SKM-1 (cell line): ENCODE data around the gene YWHAB.
"Not testable (repeated sequence)": the region's sequence is repeated elsewhere in the genome, so short reads cannot be mapped to it uniquely, and the experiment has no call there.

Experiments used
- DNase-seq: peaks from one replicate; lab custom pipeline; 2025; ENCODE audit not compliant: unreplicated experiment; lab: John Stamatoyannopoulos, UW

Gene YWHAB

DNA sequence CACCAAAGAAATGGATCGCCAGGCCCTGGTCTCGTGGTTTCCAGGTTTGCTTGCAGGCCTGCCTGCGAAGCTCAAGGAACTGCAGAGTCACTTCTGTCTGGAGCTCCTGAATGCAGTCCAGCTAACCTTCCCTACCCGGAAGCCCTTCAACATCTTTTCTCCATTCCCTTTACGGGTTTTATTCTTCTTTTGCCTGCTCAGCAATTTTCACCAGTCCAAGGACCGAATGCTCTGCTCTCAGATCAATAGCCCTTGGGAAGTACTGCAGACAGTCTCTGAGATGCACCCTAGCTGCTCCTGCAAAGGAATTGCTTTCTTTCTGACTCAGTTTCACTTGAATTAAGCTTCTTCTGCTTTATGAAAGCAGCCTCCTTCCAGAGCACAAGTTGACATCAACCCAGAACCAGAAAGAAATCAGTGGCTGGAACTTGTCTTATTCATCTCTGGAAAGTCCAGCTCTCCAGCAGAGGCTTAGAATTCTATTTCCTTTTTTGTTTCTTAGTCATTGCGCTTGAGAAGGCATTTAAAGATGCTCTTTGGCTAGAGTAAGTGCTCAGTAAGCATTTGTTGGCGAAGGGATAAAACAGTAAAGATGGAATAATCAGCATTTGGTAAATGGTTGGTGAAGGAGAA is 18.7 kb upstream of the YWHAB start:
- no peak for DNase-seq

DNA sequence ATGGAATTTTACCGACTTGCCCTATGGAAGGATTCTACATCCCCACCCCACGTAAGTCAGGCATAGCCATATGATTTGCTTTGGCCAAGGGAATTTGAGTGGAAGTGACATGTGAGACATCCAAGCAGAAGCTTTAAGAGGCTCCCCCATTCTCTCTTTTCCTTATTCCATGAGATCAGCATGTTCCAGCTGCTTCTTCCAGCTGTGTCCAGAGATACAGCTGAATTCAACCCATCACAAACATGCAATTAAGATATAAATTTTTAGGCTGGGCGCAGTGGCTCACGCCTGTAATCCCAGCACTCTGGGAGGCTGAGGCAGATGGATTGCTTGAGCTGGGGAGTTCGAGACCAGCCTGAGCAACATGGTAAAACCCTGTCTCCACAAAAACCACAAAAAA is 16.0 kb upstream of the YWHAB start:
- DNase-seq = no peak

DNA sequence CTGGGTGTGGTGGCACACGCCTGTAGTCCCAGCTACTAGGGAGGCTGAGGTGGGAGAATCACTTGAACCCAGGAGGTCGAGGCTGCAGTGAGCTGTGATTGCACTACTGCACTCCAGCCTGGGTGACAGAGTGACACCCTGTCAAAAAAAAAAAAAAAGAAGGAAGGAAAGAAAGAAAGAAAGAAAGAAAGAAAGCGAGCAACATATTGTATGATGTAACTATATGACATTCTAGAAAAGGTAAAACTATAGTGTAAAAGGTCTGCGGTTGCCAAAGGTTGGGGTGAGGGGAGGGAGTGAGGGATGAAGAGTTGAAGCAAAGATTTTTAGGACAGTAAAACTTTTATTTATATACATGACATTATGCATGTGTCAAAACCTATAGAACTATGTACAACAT is 3.1 kb upstream of the YWHAB start:
- not testable (repeated sequence) for DNase-seq

DNA sequence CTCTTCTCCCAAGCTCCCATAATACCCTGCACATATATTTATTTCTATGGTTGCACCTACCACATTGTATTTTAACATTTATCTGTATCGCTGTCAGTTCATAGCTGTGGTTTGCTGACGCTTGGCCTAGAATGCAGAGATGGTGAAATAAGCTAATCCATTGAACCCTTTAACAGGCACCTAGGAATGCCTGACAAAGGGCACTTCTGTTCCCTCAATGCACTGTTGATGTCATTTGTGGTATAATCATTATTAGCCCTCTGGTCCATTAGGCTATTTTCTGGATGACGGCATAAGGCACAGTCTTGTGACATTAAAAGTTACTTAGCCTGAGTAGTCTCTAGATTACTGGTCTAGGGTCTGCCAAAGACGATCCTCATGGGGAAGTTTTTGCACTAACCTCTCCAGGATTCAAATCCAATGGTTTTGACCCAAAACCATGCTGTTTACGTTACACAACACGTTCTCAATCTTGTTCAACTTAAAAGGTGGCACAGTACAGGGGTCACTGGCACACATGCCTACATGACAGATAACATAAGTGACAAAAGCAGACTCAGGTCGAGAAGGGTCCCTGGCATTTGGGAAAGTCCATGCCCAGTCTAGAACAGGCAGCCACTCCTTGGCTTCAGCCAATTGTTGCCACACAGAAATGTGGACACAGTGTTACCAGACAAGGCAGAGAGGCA is 2.1 kb upstream of the YWHAB start:
- DNase-seq = no peak

DNA sequence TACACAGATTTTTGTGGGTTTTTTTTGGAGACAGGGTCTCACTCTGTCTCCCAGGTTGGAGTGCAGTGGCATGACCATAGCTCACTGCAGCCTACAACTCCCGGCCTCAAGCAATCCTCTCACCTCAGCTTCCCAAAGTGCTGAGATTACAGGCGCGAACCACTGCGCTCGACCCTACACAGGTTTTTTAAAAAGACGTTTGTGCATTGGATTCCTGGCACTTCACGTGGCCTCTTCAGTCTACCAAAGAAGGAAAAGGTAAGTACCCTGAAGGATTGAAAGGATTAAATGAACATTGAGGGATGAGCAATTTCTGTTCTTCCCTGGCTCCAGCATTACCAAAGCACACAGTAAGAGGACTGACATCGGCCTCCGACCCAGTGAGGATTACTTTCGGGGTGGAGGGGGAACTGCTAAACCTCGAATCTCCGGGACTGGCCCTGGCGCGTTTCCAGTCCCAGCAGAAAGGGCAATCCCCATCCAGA is 556 bp upstream of the YWHAB start:
- DNase-seq = no peak

DNA sequence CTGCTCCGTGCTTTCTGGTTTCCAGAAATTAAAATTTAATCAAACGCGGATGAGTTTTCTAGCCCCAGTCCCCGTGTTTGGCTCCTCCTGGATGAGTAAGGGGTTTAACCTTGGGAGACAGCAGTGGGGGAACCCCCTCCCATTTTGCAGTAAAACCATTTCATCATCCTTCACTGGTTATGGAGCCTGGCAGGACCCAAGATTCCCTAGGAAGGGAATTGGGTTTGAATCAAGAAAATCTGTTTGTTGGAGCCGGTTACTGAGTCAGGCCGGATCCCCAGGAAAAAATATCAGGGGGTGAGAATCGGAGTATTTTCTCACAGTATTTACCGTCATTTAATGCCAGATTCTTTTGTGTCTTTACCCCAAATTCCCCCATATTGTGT is 754 bp downstream of the YWHAB start:
- DNase-seq = no peak

DNA sequence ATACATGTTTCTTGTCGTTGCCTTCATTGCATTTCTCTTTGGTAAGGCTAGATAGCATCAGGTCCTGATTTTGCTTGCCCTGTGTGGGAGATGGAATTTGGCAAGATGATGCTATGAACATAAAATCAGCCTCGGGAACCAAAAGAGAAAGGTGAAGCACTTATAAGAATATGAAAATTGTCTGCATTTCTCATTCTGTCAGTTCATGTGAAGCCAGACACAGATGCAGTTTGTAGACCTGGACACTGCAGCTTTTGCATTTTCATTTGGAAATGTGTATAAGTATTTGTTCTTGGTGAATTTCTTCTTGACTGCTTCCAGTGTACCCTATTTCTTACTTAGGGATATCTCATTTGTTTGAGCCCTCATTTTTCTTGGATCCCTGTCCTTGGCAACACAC is 1.3 kb downstream of the YWHAB start:
- no peak for DNase-seq

DNA sequence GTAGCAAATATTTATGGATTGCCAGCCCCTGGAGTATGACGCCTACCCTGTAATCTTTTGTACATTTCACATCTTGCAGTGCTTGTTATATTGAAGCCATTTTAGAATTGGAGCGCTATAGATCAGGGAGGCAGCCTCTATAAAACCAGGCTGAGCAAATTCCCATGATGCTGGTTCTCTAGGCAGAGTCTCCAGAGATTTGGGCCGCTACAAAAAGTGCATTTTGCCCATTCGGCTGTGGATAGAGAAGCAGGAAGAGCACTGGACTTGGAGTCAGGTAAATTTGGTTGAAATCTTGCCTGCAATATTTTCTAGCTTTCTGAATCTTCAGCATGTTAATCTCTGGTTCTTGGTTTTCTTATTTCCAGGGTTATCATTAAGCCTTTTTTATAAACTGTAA is 2.0 kb downstream of the YWHAB start:
- DNase-seq = no peak

DNA sequence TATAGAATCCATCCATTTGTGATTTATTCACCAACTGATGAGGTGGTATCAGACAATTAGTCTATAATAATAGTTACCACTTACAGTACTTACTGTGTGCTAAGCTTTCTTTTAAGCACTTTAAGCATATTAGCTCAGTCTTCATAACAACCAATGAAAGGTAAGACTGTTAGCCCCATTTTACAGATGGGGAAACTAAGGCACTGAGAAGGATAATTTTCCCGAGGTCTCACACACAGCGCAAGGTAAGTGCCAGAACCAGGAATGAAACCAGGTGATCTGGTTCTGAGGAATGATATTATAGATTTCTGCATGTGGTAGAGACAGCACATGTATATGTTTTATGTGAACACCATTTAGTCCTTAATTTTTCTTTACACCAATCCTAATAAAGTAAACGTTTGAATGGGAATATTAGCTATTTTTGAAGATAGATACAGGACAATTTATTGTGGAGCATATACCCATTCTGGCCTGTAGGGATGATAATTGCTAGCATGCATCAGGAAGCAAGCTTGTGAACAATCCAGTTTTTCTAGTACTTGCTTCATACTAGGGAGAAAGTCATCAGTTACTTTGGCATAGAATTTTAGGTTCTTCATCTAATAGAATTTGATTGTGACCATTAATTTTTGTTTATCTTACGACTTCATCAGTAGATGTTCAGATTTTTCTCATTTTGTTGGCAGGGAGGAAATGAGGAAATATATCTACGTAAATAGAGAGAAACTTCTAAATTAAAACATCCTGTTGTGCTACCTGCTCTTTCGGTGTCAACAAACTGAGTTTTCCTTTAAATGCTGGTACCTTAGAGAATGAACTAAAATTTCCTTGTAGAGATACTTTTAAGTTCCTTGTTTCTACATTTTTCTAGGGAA is 3.0 kb downstream of the YWHAB start:
- DNase-seq = no peak

DNA sequence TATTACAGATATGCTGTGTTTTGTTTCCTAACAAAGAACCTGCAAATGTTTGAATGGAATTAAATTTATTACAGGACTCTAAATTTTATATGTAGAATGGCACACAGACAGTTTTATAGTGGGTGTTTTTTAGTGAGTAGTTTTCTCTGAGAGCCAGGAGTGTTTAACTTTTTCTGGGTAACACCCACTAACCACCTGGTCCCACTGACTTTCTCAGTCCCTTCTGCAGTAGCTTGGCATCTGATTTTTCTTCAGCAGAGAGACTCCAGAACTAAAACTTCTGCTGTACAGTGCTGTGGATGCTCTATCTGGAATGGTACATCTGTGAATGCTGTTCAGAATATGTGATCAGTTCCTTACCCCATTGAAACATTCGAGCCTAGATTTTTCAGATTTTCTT is 6.3 kb downstream of the YWHAB start:
- DNase-seq = no peak

DNA sequence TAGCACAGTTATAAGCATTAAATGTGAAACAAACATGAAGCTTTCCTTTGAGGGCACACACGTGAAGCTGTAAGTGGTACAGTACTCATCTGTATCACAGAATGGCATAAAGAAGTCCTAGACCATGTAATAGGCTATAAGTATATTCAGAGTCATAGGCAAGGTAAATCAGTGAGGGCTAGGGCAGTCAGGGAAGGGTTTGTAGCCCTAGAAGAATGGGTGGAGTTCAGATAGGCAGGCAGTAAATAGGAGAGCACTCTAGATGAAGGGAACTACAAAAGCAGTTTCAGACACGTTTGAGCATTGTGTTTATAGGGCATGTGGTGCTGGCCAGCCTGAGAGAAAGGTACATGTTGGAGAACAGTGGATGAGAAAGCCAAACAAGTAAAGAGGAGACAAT is 9.5 kb downstream of the YWHAB start:
- no peak for DNase-seq

DNA sequence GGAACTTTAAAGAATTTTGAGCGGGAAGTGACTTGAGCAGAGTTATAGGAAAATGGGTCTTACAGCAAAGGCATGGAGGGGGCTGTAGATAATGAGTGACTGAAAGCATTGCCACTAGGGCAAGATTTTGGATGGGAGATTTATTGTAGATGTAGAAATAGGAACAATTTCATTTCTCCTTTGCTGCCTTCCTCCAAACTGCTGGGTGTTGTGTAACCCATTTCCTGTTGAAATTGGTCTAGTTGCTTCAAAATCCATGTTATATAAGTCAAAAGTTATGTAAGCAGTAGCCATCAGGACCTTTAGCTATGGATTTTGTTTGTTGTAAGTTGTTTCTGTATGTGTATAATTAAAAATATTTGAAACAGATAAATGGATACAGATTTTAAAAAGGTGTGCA is 11.1 kb downstream of the YWHAB start:
- peak; percentile 46 for DNase-seq

DNA sequence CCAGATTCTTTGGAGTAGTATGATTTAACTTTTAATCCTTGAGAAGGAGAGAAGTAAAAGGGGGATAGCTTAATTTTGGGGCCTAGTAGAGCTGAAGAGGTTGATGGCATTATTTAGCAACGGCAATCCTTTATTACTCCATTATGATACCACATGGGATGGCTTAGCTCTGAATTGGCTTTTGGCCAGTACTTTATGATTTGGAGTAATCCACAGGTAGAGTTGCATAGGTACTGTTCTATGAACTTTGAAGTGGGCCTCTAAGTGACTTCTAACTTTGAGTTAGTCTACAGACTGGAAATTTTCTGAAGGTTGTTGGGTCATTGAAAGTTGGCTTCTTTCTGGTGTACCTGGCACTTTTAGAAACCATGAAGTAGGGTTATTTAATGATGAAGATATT is 11.6 kb downstream of the YWHAB start:
- no peak for DNase-seq

DNA sequence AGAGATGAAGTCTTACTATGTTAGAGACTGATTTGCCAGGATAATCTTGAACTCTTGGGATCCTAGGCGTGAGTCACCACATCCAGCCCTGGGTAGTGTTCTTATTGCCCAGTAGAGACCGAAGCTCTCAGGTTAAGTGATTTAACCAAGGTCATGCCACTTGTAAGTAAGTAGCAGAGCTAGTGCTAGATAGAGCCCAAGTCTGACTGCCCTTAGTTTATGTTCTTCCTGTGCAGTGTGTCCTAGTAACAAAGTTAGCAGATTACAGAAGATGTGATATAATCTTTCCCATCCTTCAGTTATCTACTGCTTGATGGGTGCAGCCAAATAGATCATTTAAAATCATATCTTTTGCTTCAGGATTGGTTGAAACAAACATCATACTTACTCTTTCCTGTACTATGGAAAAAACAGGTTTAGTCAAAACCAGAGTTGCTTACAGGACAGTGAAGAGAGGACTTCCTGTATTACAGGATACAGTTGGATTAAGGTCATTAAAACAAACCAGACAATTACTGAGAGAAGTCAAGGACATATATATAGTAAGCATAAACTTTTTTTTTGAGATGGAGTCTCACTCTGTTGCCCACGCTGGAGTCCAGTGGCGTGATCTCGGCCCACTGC is 14.8 kb downstream of the YWHAB start:
- no peak for DNase-seq

DNA sequence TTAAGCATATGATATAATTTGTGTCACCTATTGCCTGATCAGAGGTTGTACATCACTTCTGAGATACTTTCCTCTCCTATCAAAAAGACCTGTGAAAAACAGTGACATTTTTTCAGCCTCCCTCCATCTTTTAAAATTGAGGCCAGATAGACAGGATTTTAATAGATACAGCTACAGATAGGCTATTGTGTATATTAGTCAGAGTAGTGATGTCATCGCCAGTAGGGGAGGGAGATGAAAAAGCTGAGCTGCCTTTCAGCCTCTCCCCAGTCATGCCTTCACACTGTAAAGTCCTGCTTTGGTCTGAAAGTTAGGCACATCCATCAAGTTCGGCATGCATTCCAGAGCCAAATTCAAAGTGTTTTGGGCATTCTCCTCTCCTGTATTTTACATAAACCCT is 16.5 kb downstream of the YWHAB start:
- no peak for DNase-seq

DNA sequence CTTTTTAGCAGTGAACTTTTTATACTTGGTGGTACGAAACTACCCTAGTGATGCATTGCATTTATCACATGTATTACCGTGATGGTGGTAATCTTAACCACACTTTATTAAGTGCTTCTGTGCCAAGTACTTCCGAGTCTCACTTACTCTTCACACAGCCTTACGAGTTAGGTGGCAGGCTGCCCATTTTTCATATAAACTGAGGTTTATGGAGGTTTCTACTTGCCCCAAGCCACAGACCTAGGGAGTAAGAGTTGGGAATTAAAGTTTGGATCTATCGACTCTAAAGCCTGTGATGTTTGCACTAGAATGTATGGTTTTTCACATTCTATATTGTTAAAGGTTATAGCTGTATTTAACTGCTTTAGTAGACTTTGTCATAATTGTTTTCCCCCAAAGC is 18.9 kb downstream of the YWHAB start:
- DNase-seq = no peak

DNA sequence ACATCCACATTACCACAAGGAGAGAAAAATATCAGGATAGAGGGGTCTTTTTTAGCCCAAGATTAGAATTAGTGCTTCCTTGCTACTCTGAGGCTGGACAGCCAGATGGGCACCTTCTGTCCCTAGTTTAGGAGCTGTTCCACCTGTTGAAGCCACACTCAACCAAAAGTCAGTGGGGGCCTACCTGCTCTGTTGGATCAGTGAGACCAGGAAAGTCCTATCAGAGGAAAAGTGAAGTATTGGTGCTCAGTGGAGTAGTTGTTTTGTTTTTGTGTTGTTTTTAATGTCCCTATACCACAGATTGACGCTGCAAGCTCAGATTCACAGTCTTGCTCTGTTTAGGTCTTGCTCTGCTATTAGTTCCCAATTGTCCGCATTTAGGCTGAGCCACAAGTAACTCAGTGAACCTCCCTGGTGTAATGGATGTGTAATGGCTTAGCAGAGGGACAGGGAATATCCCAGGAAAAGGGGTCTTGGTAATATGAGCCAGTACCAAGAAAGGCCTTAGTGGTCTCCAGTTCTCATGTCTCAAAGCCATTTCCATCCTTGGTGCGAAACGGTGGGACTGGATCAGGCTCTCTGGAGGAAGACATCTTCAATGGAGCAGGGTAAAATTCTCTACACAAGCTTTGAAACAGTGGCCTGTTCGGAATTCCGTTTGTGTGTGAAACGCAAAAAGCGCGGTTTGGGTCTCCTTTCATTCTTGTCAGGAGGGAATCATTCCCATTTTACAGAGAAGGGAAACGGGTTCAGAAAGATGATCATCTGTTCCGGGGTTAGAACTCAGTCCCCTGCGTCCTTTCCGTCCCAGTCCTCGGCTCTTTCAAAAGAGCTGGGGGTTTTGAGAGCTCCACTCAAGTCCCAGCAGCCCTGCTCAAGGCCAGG is 23.7 kb downstream of the YWHAB start:
- no peak for DNase-seq

DNA sequence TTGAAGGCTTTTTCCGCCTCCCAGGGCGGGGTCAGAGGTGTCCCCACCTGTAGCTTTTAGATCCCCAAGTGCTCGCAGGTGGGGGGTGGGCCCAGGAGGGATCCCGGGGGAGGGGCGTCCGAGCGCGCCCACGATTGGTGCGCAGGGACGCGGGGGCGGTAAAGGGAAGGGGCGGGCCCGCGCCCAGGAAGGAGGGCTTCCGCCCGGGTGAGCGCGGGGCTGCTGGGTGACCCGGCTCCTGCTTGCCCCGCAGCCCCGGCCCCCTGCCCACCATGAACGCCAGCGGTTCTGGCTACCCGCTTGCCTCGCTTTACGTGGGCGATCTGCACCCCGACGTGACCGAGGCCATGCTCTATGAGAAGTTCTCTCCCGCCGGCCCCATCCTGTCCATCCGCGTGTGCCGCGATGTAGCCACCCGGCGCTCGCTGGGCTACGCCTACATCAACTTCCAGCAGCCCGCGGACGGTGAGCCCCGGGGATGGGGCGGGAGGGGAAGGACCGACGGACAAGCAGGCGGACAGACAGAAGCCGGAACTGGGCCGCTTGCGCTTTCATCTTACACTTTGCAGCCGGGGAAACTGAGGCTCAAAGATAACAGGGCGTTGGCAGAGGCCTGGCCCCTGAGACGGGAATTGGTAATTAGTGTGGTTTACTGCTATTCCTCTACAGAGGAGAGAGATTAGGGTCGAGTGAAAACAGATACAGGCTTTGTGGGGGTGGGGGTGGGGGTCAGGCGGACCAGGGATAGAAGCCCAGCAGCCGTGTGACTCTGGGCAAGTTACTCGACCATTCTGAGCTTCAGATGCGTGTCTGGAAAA is 24.6 kb downstream of the YWHAB start, which contains the start of gene PABPC1L:
PABPC1L (plus strand) TSS at position 189 of the 818 bp plus-strand sequence; CDS start at position 273, 84 bp downstream.
- DNase-seq = peak; percentile 36

DNA sequence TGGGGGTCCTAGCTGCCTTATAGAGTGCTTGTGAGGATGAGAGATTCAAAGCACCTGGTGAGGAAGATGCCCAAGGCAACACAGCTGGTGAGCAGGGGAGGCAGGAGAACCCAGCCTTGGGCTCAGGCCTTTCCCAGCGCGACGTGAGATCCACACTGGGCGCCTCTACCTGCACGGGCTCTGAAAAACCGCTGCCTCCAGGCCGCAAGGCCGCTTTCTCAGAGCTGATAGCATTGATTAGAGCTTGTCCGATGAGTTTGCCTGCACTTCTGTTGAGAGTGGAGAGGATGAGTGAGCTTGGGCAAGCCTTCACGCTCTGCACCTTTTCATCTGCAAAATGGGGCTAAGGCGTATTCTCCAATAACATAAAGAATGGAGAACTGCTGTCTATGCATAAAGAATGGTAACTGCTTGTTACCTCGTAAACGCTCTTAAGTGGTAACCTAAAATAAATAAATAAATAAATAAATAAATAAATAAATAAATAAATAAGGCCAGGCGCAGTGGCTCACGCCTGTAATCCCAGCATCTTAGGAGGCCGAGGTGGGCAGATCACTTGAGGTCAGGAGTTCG is 25.3 kb downstream of the YWHAB start:
- no peak for DNase-seq
